HG03342 (cell line): ENCODE results near the gene TMEM240.
"Not testable (repeated sequence)": the region's sequence is repeated elsewhere in the genome, so short reads cannot be mapped to it uniquely, and the experiment has no call there.

ENCODE experiments used
- ATAC-seq: cut with Tn5 transposase; IDR thresholded peaks from one replicate; pipeline ENCODE4 v1.9.1; 2021; ENCODE audit warnings: mild to moderate bottlenecking, moderate library complexity; ENCODE audit not compliant: unreplicated experiment

The TMEM240 gene

GRCh38 chr1:1558591-1558990 is 18.2 kb upstream of the TMEM240 start:
- ATAC-seq, result no peak

GRCh38 chr1:1557688-1558087 is 17.3 kb upstream of the TMEM240 start:
- not testable (repeated sequence) for ATAC-seq

GRCh38 chr1:1556961-1557360 is 16.5 kb upstream of the TMEM240 start:
- ATAC-seq, result not testable (repeated sequence)

GRCh38 chr1:1556505-1556904 is 16.1 kb upstream of the TMEM240 start:
- no peak for ATAC-seq

DNA sequence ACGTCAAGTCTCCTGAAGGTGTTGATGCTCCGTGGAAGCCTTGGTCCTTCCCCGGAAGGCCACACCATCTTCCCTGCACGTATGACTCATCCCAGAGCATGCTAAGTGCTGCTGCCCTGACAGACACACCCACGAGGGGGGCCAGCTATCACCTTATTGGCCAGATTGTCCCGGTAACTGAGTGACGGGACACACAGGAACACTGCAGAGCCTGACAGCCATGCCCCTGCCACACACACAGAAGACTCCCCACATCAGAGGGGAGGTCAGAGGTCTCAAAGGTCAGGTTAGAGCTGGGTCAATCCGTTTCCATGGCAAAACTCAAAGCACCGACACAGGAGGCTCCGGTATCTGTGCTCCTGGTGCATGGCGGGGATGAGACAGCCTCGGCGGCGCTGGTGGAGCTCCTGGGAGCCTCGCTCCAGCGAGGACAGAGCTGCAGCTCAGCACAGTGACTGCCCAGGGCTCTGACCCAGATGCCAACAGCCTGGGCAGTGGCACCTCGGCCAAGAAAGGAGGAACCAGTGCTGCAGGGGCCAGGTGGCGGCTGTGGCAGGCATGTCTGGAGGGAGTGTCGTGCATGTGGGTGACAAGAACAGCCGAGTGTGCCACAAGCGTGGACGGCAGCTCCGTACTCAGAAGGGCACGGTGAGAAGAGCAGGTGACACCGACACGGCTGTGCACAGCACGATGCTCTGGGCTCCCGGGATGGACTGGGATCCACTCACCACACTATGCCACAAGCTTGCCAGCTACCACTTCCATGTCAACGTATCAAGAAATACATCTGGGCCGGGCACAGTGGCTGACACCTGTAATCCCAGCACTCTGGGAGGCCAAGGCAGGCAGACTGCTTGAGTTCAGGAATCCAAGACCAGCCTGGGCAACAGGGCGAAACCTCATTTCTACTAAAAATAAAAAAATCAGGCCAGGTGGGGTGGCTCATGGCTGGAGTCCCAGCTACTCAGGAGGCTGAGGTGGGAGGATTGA is 14.8 kb upstream of the TMEM240 start:
- ATAC-seq, result no peak

- ATAC-seq, result no peak
Measured at GRCh38 chr1:1554550-1554925, 14.1 kb upstream of the TMEM240 start.

DNA sequence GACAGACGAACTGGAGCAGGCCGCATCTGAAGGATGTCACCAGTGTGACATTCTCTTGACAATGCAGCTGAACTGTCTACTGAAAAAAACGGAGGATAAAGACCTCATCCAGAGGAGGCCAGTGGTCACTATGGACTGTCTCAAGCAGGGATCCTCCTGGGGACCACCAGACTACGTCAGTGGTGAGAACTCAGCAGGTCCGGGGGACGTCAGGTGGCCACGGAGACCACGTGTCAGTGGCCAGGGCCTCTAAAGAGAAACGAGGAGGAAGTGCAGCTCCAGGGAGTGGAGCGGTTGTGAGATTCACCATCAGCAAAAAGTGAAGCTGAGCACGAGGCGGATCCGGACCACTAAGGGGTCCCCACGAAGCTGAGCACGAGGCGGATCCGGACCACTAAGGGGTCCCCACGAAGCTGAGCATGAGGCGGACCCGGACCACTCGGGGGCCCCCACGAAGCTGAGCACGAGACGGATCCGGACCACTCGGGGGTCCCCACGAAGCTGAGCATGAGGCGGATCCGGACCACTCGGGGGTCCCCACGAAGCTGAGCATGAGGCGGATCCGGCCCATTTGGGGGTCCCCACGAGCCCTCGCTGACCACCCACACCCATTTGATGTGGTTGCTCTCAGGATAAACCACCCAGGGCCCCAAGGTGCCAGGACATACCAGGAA is 13.5 kb upstream of the TMEM240 start:
- no peak for ATAC-seq

- no peak for ATAC-seq
Measured at GRCh38 chr1:1552263-1552639, 11.8 kb upstream of the TMEM240 start.

DNA sequence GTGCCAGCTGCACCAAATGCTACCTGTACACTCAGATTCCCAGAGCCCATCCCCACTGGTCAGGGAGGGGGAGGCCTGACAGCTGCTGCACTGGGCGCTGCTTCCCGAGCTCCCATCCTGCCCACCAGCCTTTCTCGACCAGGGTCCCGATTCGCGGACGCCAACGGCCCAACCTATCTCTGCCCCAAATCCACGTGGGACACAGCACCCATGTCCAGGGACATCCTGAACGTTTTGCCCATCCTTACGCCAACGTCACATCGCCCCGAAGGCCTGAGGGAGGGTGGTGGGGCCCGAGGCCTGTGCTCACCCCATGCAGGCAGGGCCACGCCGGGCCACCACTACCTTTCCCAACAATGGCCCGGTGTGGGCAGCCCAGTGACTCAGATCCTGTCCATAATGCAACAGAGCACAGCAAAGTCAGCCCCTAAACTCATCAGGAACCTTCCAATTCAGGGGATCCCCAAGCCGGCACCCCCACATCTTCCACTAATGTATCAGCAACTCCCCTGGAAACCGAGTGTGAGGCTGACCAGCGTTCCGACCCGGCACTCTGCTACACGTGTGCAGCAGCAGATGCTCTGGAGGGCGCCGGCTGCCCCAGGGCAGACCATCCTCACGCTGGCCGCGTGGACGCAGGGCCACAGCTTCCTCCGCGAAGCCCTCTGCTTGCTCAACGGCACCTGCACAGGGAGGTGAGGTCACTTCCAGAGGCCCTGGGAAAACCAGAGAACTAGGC is 11.3 kb upstream of the TMEM240 start:
- ATAC-seq, result no peak

DNA sequence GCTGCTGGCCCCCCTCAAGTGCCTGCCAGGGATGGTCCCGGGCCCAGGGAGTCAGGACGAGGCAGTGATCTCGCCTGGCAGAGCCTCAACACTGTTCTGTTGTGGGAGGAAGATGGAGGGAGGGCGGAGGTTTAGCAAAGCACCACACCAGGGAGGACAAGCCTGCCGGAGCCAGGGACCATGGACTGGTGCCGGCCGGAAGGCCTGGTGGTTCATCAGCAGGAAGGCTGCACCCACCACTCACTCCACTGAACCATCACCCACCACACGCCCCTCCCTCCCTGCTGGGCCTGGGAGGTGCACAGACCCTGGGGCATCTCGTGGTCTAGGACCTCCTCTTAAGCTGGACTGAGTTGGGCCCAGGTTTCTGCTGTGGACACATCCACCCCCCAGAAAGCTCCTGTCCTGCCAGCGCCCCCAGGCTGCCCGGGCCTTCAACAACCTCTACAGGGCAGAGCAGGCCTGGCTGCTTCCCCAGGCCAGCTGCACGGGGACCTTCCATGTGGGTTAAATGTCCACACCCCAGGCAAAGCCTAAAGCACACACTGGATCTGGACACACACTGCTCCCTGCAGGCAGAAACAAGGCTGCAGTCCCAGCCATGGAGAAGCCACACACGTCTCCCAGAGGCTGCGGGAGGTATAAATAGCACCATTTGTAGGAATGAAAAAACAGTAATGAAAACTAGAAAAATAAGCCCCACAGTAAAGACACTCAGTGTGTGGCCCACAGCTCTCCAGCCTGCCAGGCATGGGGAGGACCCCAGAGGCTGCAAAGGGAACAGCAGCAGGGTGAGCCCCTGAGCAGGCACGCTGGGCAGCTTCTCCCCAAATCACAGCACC is 10.4 kb upstream of the TMEM240 start:
- no peak for ATAC-seq

DNA sequence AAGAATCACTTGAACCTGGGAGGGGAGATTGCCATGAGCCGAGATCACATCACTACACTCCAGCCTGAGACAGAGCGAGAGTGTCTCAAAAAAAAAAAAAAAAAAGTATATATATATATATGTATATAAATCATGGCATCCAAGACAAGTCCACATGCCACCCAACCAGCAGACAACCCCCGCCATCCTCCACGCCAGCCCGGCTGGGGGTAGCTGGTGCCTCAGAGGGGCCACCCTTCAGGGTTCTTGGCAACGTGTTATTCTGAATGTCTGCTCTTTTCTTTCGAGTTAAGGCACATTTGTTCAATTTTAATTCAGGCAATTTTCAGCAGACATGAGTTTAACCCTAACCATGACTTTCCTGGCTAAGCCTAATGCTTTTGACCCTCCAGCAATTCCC is 9.7 kb upstream of the TMEM240 start:
- ATAC-seq, result no peak

- ATAC-seq, result no peak
Measured at GRCh38 chr1:1548591-1548990, 8.2 kb upstream of the TMEM240 start.

GRCh38 chr1:1547476-1547875 is 7.1 kb upstream of the TMEM240 start:
- ATAC-seq, result no peak

- no peak for ATAC-seq
Measured at GRCh38 chr1:1547011-1547410, 6.6 kb upstream of the TMEM240 start.

- ATAC-seq, result no peak
Measured at GRCh38 chr1:1545946-1546737, 5.7 kb upstream of the TMEM240 start.

GRCh38 chr1:1544544-1544943 is 4.1 kb upstream of the TMEM240 start:
- no peak for ATAC-seq

DNA sequence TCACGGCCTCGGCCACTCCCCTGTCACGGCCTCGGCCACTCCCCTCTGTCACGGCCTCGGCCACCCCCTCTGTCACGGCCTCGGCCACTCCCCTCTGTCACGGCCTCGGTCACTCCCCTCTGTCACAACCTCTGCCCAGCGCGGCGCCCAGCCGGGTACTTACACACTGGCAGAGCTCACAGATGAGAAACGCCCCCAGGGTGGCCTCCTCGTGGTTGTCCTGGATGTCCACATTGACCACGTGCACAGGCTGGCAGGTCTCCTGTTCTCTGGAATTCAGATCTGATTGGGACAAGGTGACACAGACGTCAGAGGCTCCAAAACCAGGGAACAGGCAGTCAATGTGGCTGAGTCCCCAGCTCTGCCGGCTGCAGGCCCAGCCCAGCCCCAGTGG is 3.3 kb upstream of the TMEM240 start:
- ATAC-seq, result no peak

DNA sequence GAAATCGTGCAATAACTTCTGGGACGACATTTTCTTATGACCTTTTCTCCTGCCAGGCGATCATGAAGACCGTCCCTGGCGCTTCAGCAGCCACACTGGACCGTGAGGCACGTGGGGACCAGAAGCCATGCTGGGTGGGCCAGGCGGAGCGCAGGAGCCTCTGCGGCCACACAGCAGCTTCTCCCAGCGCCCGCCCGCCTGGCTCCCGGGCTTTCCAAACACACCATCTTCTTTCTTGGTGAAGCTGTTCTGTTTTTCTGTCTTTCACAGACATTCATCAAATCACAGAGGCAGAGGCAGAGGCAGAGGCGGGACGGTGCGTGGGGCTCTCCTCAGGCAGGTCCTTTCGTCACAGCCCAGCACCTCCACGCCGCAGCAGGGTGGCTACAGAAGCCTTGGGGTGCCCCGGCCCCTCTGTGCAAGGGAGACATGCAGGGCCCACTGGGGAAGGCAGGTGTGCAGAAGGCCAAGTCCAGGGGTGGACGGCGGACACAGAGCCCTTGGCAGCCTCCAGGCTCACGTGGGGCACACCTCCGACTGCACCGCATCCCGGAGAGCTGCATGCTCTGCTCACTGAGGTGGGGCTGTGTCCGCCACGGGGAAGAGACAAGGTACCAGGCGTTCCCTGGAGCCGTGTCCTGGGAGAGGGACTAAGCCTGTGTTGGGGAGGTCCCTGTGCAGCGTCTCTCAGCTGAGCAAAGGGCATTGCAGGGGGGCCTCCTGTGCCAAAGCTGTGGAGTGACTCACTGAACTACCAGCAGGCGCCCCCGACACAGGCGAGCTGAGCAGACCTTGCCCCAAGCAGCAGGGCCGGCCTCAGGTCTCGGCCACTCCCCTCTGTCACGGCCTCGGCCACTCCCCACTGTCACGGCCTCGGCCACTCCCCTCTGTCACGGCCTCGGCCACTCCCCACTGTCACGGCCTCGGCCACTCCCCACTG is 2.6 kb upstream of the TMEM240 start:
- no peak for ATAC-seq
